SK-N-SH (cell line): ENCODE measurements around the gene ARID4B. TPM values are rescaled to one million over a fixed set of nuclear protein-coding genes. Genes with fewer than 3 reads are reported as not detected.

Source experiments
- CTCF ChIA-PET: fragments of 300-600, 350-600 bp; formaldehyde crosslinking; extraction: SDS; loops from one replicate; lab custom pipeline; 2021; lab: Yijun Ruan, JAX
- POLR2A ChIA-PET: fragments of 350-600 bp; sonication (Branson Sonifier 250); formaldehyde crosslinking; extraction: SDS; loops from one replicate; lab custom pipeline; 2020; ENCODE audit warnings: antibody characterized with exemption, inconsistent platforms; lab: Yijun Ruan, JAX
- DNase-seq: peaks from one replicate; pipeline ENCODE4 v3.0.0; 2012
- H2AFZ ChIP-seq: fragments of 200-600 bp; sonication (generic); 2 replicates; pipeline ENCODE4 v1.8.1; 2016; ENCODE audit warnings: antibody characterized with exemption, mild to moderate bottlenecking, low read depth
- H3F3A ChIP-seq: fragments of 200-600 bp; sonication (generic); replicated peaks from 2 replicates; pipeline ENCODE3; 2016; ENCODE audit warnings: antibody characterized with exemption, mild to moderate bottlenecking; ENCODE audit not compliant: insufficient read depth
- H3K27ac ChIP-seq, 2 experiments: fragments of 200-500 bp in 1 of 2; fragments of 200-600 bp in 1 of 2; sonication (Bioruptor generic) in 1 of 2; sonication (generic), shearing (Covaris generic) in 1 of 2; 2 replicates each; pipeline versions ENCODE4 v1.5.1 to v1.6.1; 2014 to 2016; ENCODE audit warnings: low read depth in 2 of 2, inconsistent platforms in 1 of 2, low read length in 1 of 2, mild to moderate bottlenecking in 1 of 2, mixed read lengths in 1 of 2
- H3K27me3 ChIP-seq: fragments of 200-600 bp; sonication (generic), shearing (Covaris generic); 2 replicates; pipeline ENCODE4 v1.6.1; 2016; ENCODE audit warnings: mixed run types; ENCODE audit not compliant: insufficient read depth
- H3K36me3 ChIP-seq, 2 experiments: fragments of 200-500 bp in 1 of 2; fragments of 200-600 bp in 1 of 2; sonication (Bioruptor generic) in 1 of 2; sonication (generic) in 1 of 2; replicated peaks in 1 of 2; 2 replicates each; pipeline versions ENCODE3 to v1.5.1; 2014 to 2016; ENCODE audit warnings: low read length in 1 of 2, mild to moderate bottlenecking in 1 of 2; ENCODE audit not compliant: insufficient read depth in 2 of 2, control insufficient read depth in 1 of 2
- H3K4me1 ChIP-seq, 2 experiments: fragments of 200-500 bp in 1 of 2; fragments of 200-600 bp in 1 of 2; sonication (Bioruptor generic) in 1 of 2; sonication (generic), shearing (Covaris generic) in 1 of 2; 2 replicates each; pipeline versions ENCODE4 v1.5.1 to v1.6.1; 2014 to 2016; ENCODE audit warnings: low read depth in 1 of 2, low read length in 1 of 2, mixed run types in 1 of 2; ENCODE audit not compliant: insufficient read depth in 2 of 2, control insufficient read depth in 1 of 2
- H3K4me2 ChIP-seq: fragments of 200-600 bp; sonication (generic), shearing (Covaris generic); 2 replicates; pipeline ENCODE4 v1.6.1; 2017; ENCODE audit warnings: mixed run types
- H3K4me3 ChIP-seq, 2 experiments: fragments of 200-500 bp in 1 of 2; fragments of 200-600 bp in 1 of 2; sonication (Bioruptor generic) in 1 of 2; sonication (generic), shearing (Covaris generic) in 1 of 2; 2 replicates each; pipeline versions ENCODE4 v1.5.1 to v1.8.1; 2014 to 2016; ENCODE audit warnings: low read depth in 2 of 2, inconsistent platforms in 1 of 2, low read length in 1 of 2, mild to moderate bottlenecking in 1 of 2, mixed read lengths in 1 of 2, moderate library complexity in 1 of 2
- H3K79me2 ChIP-seq: fragments of 200-600 bp; sonication (generic); 2 replicates; pipeline ENCODE4 v1.8.1; 2017; ENCODE audit warnings: mild to moderate bottlenecking; ENCODE audit not compliant: insufficient read depth
- H3K9ac ChIP-seq: fragments of 200-600 bp; sonication (generic); 2 replicates; pipeline ENCODE4 v1.6.1; 2017; ENCODE audit warnings: mixed run types
- H3K9me2 ChIP-seq: fragments of 200-600 bp; sonication (generic); 2 replicates; pipeline ENCODE4 v1.6.1; 2017; ENCODE audit warnings: mixed run types
- H3K9me3 ChIP-seq: fragments of 200-600 bp; sonication (generic); 2 replicates; pipeline ENCODE4 v1.6.1; 2017; ENCODE audit warnings: mixed run types, mild to moderate bottlenecking, moderate library complexity
- H4K20me1 ChIP-seq: fragments of 200-600 bp; sonication (generic); 2 replicates; pipeline ENCODE4 v1.6.1; 2017; ENCODE audit warnings: mild to moderate bottlenecking, mixed run types; ENCODE audit not compliant: insufficient read depth
- CHD2 ChIP-seq: fragments of 150-350 bp; IDR thresholded peaks from 2 replicates; pipeline ENCODE4 v1.6.1; 2018; ENCODE audit warnings: low read length; ENCODE audit not compliant: partially characterized antibody
- EZH2phosphoT487 ChIP-seq: fragments of 200-600 bp; sonication (generic); IDR thresholded peaks from 2 replicates; pipeline ENCODE4 v1.6.1; 2017; ENCODE audit warnings: low read depth, mixed run types, mild to moderate bottlenecking, antibody characterized with exemption, moderate library complexity, borderline replicate concordance
- GABPA ChIP-seq: IDR thresholded peaks from 2 replicates; pipeline ENCODE4 v1.4.0; 2012; ENCODE audit warnings: low read depth, mild to moderate bottlenecking
- GATA2 ChIP-seq: sonication (generic); formaldehyde crosslinking; IDR thresholded peaks from 2 replicates; pipeline ENCODE4 v1.5.0; 2020; ENCODE audit warnings: mild to moderate bottlenecking, missing genetic modification reagents
- JUND ChIP-seq: IDR thresholded peaks from 2 replicates; pipeline ENCODE4 v1.4.0; 2012
- MXI1 ChIP-seq: IDR thresholded peaks from 2 replicates; pipeline ENCODE4 v1.6.1; 2012; ENCODE audit warnings: mild to moderate bottlenecking, low read depth, low read length, improper control_type of control experiment
- NFIC ChIP-seq: IDR thresholded peaks from 2 replicates; pipeline ENCODE4 v1.4.0; 2012; ENCODE audit warnings: borderline replicate concordance
- NRF1 ChIP-seq: IDR thresholded peaks from 2 replicates; pipeline ENCODE4 v1.6.1; 2012; ENCODE audit warnings: low read depth, mild to moderate bottlenecking, low read length
- POLR2AphosphoS5 ChIP-seq: IDR thresholded peaks from 2 replicates; pipeline ENCODE4 v1.6.1; 2012; ENCODE audit warnings: low read depth, low read length
- RCOR1 ChIP-seq: fragments of 150-350 bp; IDR thresholded peaks from 2 replicates; pipeline ENCODE4 v1.6.1; 2017; ENCODE audit warnings: antibody characterized with exemption, low read length
- RFX5 ChIP-seq: IDR thresholded peaks from 2 replicates; pipeline ENCODE4 v1.6.1; 2012; ENCODE audit warnings: mild to moderate bottlenecking, improper control_type of control experiment, low read length
- RXRA ChIP-seq: IDR thresholded peaks from 2 replicates; pipeline ENCODE4 v1.4.0; 2012; ENCODE audit warnings: low read depth, mild to moderate bottlenecking, borderline replicate concordance
- SMC3 ChIP-seq: IDR thresholded peaks from 2 replicates; pipeline ENCODE4 v1.6.1; 2012; ENCODE audit warnings: low read depth, low read length, improper control_type of control experiment
- TAF1 ChIP-seq: IDR thresholded peaks from 2 replicates; pipeline ENCODE4 v1.6.1; 2012; ENCODE audit warnings: low read depth, mild to moderate bottlenecking, low read length, moderate library complexity, borderline replicate concordance
- TEAD4 ChIP-seq: IDR thresholded peaks from 2 replicates; pipeline ENCODE4 v1.4.0; 2012; ENCODE audit warnings: mild to moderate bottlenecking, borderline replicate concordance; ENCODE audit not compliant: insufficient read depth
- USF2 ChIP-seq: fragments of 150-350 bp; IDR thresholded peaks from 2 replicates; pipeline ENCODE4 v1.6.1; 2017; ENCODE audit warnings: antibody characterized with exemption, low read length, low read depth, borderline replicate concordance
- YY1 ChIP-seq: IDR thresholded peaks from 2 replicates; pipeline ENCODE4 v1.4.0; 2012; ENCODE audit warnings: low read depth, mild to moderate bottlenecking
- WGBS: methylation state at CpG from one replicate; pipeline ENCODE4 v1.1.6; 2017; ENCODE audit warnings: low lambda C conversion rate; 5-methylcytosine and 5-hydroxymethylcytosine counted together
- polyA plus RNA-seq, 3 experiments: library from polyadenylated mRNA; depleted of rRNA; stranded (reverse); fragments of >200 nt; gene quantifications; 2 replicates each; pipeline ENCODE4 v1.2.3, GENCODE V29; 2012
- TF ChIP-seq, protein P1 (sequence below): IDR thresholded peaks from 2 replicates; pipeline ENCODE4 v1.4.0; 2012; ENCODE audit warnings: low read depth
- TF ChIP-seq, protein P2 (sequence below): IDR thresholded peaks from 2 replicates; pipeline ENCODE4 v1.4.0; 2012; ENCODE audit warnings: low read depth, borderline replicate concordance
- TF ChIP-seq, protein P3 (sequence below): fragments of 150-350 bp; IDR thresholded peaks from 2 replicates; pipeline ENCODE4 v1.6.1; 2016; ENCODE audit warnings: mild to moderate bottlenecking, low read depth, low read length

The ARID4B gene
- polyA plus RNA-seq, 1 of the 3 experiments (the other 2 are of a cell fraction) = 4.4 TPM

DNA sequence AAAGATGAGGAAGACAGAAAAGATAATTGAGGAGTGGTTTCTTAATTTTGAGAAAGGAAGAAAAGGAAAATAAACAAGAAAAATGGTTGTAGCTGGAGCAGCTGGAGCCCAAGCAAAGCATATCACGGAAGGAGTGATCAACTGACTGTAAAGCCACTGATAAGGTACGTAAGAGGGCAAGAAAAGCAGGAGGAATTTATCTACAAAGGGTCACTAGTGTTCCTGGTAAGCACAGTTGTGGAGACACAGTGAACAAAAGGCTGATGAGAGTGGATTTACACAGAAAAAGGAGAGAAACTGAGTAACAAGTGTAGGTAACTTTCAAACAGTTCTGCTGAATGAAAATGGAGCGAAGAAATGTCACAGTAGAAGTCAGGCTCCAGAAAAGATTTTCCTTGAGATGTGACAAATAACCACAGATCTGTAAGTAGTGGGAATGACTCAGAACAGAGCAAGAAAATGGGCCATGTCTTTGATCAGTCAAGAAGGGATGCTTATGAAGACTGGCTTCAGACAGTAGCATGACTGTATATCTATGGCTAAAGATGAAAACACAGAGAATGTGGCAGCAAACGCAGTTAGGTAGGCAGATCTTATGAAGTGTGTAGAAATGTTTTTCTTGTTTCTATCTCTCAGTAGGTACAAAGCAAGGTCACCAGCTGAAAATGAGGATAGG lies 121.3 kb downstream of the ARID4B start:
- ChIA-PET POLR2A (no interaction called here), CTCF (no interaction called here)
- Histone ChIP-seq H3K27me3 (no peaks in the 10 kb centered on the region), H3K4me1 (no peaks in the 10 kb centered on the region), H3F3A (peaks cover 23% of the 10 kb centered on the region), H3K27ac (no peak overlapping the region), H3K9me2 (no peaks in the 10 kb centered on the region; the same call in 1 of the 2 replicates), H3K9ac (no peak overlapping the region), H3K36me3 (peaks cover 45 to 60% of the 10 kb centered on the region in 2 experiments), H2AFZ (no peak overlapping the region), H3K79me2 (peaks cover 4% of the 10 kb centered on the region; the same call in 1 of the 2 replicates), H3K9me3 (no peaks in the 10 kb centered on the region), H3K4me3 (no peak overlapping the region), H4K20me1 (no peaks in the 10 kb centered on the region), H3K4me2 (no peak overlapping the region)
- DNase-seq = no peak
- TF ChIP-seq USF2 (no peak), NRF1 (no peak), YY1 (no peak), TEAD4 (no peak), GABPA (no peak), RCOR1 (no peak), RFX5 (no peak), NFIC (no peak), GATA2 (CRISPR knock-in tag) (no peak), SMC3 (no peak), RXRA (no peak), CHD2 (no peak)
- TF ChIP-seq, protein P1, sequence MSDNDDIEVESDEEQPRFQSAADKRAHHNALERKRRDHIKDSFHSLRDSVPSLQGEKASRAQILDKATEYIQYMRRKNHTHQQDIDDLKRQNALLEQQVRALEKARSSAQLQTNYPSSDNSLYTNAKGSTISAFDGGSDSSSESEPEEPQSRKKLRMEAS = no peak
- TF ChIP-seq, protein P2, sequence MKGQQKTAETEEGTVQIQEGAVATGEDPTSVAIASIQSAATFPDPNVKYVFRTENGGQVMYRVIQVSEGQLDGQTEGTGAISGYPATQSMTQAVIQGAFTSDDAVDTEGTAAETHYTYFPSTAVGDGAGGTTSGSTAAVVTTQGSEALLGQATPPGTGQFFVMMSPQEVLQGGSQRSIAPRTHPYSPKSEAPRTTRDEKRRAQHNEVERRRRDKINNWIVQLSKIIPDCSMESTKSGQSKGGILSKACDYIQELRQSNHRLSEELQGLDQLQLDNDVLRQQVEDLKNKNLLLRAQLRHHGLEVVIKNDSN = no peak
- TF ChIP-seq, protein P3, sequence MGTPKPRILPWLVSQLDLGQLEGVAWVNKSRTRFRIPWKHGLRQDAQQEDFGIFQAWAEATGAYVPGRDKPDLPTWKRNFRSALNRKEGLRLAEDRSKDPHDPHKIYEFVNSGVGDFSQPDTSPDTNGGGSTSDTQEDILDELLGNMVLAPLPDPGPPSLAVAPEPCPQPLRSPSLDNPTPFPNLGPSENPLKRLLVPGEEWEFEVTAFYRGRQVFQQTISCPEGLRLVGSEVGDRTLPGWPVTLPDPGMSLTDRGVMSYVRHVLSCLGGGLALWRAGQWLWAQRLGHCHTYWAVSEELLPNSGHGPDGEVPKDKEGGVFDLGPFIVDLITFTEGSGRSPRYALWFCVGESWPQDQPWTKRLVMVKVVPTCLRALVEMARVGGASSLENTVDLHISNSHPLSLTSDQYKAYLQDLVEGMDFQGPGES = no peak
- WGBS = 95% methylated on average over 4 of the region's 4 CpGs

- H3K9me2 ChIP-seq = no peaks in the 10 kb centered on the region; the same call in 1 of the 2 replicates
- no peak overlapping the region for H3K9ac ChIP-seq
- DNase-seq = no peak
- no peak overlapping the region for H2AFZ ChIP-seq
- peaks cover 4% of the 10 kb centered on the region; the same call in 1 of the 2 replicates for H3K79me2 ChIP-seq
- H3F3A ChIP-seq = peaks cover 22% of the 10 kb centered on the region
- no peak overlapping the region for H3K27ac ChIP-seq
- H3K4me3 ChIP-seq = no peak overlapping the region
- 98% methylated on average over 3 of the region's 3 CpGs for WGBS
- no peak for TF ChIP-seq JUND
- TF ChIP-seq EZH2phosphoT487 = no peak
- no peak for TF ChIP-seq NFIC
- TF ChIP-seq, protein P3 = no peak
- TF ChIP-seq POLR2AphosphoS5 = no peak
- no peak for TF ChIP-seq TAF1
- no peak for TF ChIP-seq NRF1
- no peak for TF ChIP-seq MXI1
- H3K4me2 ChIP-seq = no peak overlapping the region
- POLR2A ChIA-PET = no interaction called here
- no peaks in the 10 kb centered on the region for H3K27me3 ChIP-seq
- H4K20me1 ChIP-seq = no peaks in the 10 kb centered on the region
- CTCF ChIA-PET = no interaction called here
- H3K4me1 ChIP-seq = no peaks in the 10 kb centered on the region
- peaks cover 43 to 54% of the 10 kb centered on the region in 2 experiments for H3K36me3 ChIP-seq
- no peaks in the 10 kb centered on the region for H3K9me3 ChIP-seq
These were observed 122.3 kb downstream of the ARID4B start for GRCh38 chr1:235205687-235206086.
